Endothelial cell of umbilical vein (primary cell): ENCODE results near the gene CPXM2. TPM values are rescaled to one million over a fixed set of nuclear protein-coding genes. Genes with fewer than 3 reads are reported as not detected.

Experiments
- BruUV-seq: library from RNA; stranded (reverse); fragments of 400-500 nt; replicated peaks from 2 replicates; lab custom pipeline; 2021; lab: Mats Ljungman, UMichigan
- CTCF ChIA-PET: fragments of 300-600, 350-600 bp; sonication (Branson Sonifier 250); formaldehyde crosslinking; loops from one replicate; lab custom pipeline; 2021; ENCODE audit warnings: antibody characterized with exemption, inconsistent platforms; lab: Charles Lee
- POLR2A ChIA-PET: fragments of 300-600, 350-600 bp; sonication (Branson Sonifier 250); formaldehyde crosslinking; loops from one replicate; lab custom pipeline; 2021; ENCODE audit warnings: antibody characterized with exemption, inconsistent platforms; lab: Charles Lee
- DNase-seq: peaks from one replicate; pipeline ENCODE4 v3.0.0-alpha.2; 2011; ENCODE audit warnings: low read depth, low spot score
- FAIRE-seq: peaks from 2 replicates; lab custom pipeline; 2011; peaks lifted over from hg19 to GRCh38; lab: Jason Lieb, UNC
- H2AFZ ChIP-seq: 2 replicates; pipeline ENCODE4 v1.6.0; 2012; ENCODE audit warnings: low read depth, low read length, control low read depth, inconsistent platforms
- H3K27ac ChIP-seq: 2 replicates; pipeline ENCODE4 v1.5.1; 2011; ENCODE audit warnings: low read depth, mild to moderate bottlenecking, control low read depth, low read length, moderate library complexity; ENCODE audit not compliant: insufficient read depth
- H3K27me3 ChIP-seq, 2 experiments: 2 replicates each; pipeline versions ENCODE4 v1.6.0 to v1.6.1; 2011; ENCODE audit warnings: low read length in 2 of 2, mixed read lengths in 1 of 2; ENCODE audit not compliant: control insufficient read depth in 2 of 2, insufficient read depth in 2 of 2
- H3K36me3 ChIP-seq, 2 experiments: 2 replicates in 1 of 2; 3 replicates in 1 of 2; pipeline ENCODE4 v1.5.1; 2011; ENCODE audit warnings: low read length in 2 of 2, mild to moderate bottlenecking in 1 of 2, moderate library complexity in 1 of 2; ENCODE audit not compliant: control insufficient read depth in 2 of 2, insufficient read depth in 2 of 2; ENCODE audit errors: extremely low read depth in 1 of 2
- H3K4me1 ChIP-seq: 3 replicates; pipeline ENCODE4 v1.5.1; 2011; ENCODE audit warnings: mild to moderate bottlenecking, low read length; ENCODE audit not compliant: control insufficient read depth, insufficient read depth; ENCODE audit errors: extremely low read depth
- H3K4me2 ChIP-seq: 2 replicates; pipeline ENCODE4 v1.6.1; 2011; ENCODE audit warnings: low read length, control low read depth, mixed read lengths; ENCODE audit not compliant: insufficient read depth
- H3K4me3 ChIP-seq, 3 experiments: fragments of 200-600 bp in 1 of 3; sonication (generic), shearing (Covaris generic) in 1 of 3; replicated peaks in 1 of 3; 2 replicates each; pipeline ENCODE4 v1.5.1; 2011 to 2016; ENCODE audit warnings: control low read depth in 3 of 3, low read length in 3 of 3, mild to moderate bottlenecking in 2 of 3, inconsistent platforms in 1 of 3, low read depth in 1 of 3, moderate library complexity in 1 of 3; ENCODE audit not compliant: insufficient read depth in 1 of 3
- H3K79me2 ChIP-seq: 2 replicates; pipeline ENCODE4 v1.6.0; 2012; ENCODE audit warnings: low read length, inconsistent platforms; ENCODE audit not compliant: control insufficient read depth, insufficient read depth
- H3K9ac ChIP-seq: replicated peaks from 2 replicates; pipeline ENCODE3; 2011; ENCODE audit warnings: low read length, control low read depth; ENCODE audit not compliant: insufficient read depth; ENCODE audit errors: extremely low read depth
- H3K9me1 ChIP-seq: replicated peaks from 3 replicates; pipeline ENCODE4 v1.6.0; 2011; ENCODE audit warnings: mild to moderate bottlenecking, low read length; ENCODE audit not compliant: control insufficient read depth, insufficient read depth; ENCODE audit errors: extremely low read depth
- H3K9me3 ChIP-seq: replicated peaks from 2 replicates; pipeline ENCODE4 v1.5.1; 2012; ENCODE audit warnings: low read length, inconsistent platforms; ENCODE audit not compliant: control insufficient read depth, insufficient read depth
- H4K20me1 ChIP-seq: replicated peaks from 2 replicates; pipeline ENCODE3; 2011; ENCODE audit warnings: mild to moderate bottlenecking, low read length; ENCODE audit not compliant: control insufficient read depth, insufficient read depth; ENCODE audit errors: extremely low read depth
- CTCF ChIP-seq, 2 donors: IDR thresholded peaks; 1 replicate in 1 of 2; 2 replicates in 1 of 2; pipeline ENCODE4 v1.5.1; 2011; ENCODE audit warnings: low read length in 2 of 2, mild to moderate bottlenecking in 2 of 2, moderate library complexity in 2 of 2, control low read depth in 1 of 2, inconsistent platforms in 1 of 2, low read depth in 1 of 2; ENCODE audit not compliant: insufficient read depth in 1 of 2; ENCODE audit errors: extremely low read depth in 1 of 2
- EZH2 ChIP-seq: IDR thresholded peaks from 2 replicates; pipeline ENCODE4 v1.6.1; 2012; ENCODE audit warnings: borderline replicate concordance, low read depth, mild to moderate bottlenecking, moderate library complexity, low read length, inconsistent platforms; ENCODE audit not compliant: severe bottlenecking
- FOS ChIP-seq: IDR thresholded peaks from 2 replicates; pipeline ENCODE4 v1.6.1; 2011; ENCODE audit warnings: mild to moderate bottlenecking, low read length, moderate library complexity, borderline replicate concordance; ENCODE audit not compliant: insufficient read depth
- GATA2 ChIP-seq: IDR thresholded peaks from 2 replicates; pipeline ENCODE4 v1.7.0; 2011; ENCODE audit warnings: low read depth, mild to moderate bottlenecking, moderate library complexity, mixed read lengths, low read length; ENCODE audit not compliant: insufficient read length, insufficient read depth
- JUN ChIP-seq: IDR thresholded peaks from 2 replicates; pipeline ENCODE4 v1.6.1; 2011; ENCODE audit warnings: borderline replicate concordance, low read depth; ENCODE audit not compliant: insufficient read length, insufficient read depth
- MAX ChIP-seq: IDR thresholded peaks from 2 replicates; pipeline ENCODE4 v1.6.1; 2011; ENCODE audit not compliant: insufficient read depth, insufficient read length
- MYC ChIP-seq: IDR thresholded peaks from one replicate; pipeline ENCODE4 v1.6.1; 2011; ENCODE audit warnings: mild to moderate bottlenecking, low read depth, low read length
- POLR2A ChIP-seq: IDR thresholded peaks from 2 replicates; pipeline ENCODE4 v1.6.1; 2012; ENCODE audit warnings: low read depth, mild to moderate bottlenecking, control low read depth, low read length
- POLR2AphosphoS5 ChIP-seq: IDR thresholded peaks from 2 replicates; pipeline ENCODE4 v1.6.1; 2012; ENCODE audit warnings: low read depth, mild to moderate bottlenecking, control low read depth, low read length, moderate library complexity; ENCODE audit not compliant: insufficient read depth
- dilution Hi-C: fragments of 300-500 bp; cut with MboI; formaldehyde crosslinking; loops from one replicate; pipeline ENCODE4 v1.15.0; 2019; ENCODE audit warnings: low sequenced_read_pairs; ENCODE audit not compliant: extremely low pct_ligation_motif_present
- intact Hi-C: fragments of 100-400 bp; cut with micrococcal nuclease; formaldehyde crosslinking; loops from one replicate; pipeline ENCODE4 v1.10.0; 2022
- polyA plus RNA-seq, 4 experiments: library from polyadenylated mRNA; depleted of rRNA in 3 of 4; stranded (reverse) in 3 of 4; unstranded in 1 of 4; fragments of >200 nt; gene quantifications; 2 replicates each; pipeline versions ENCODE4 v1.2.1 to v1.2.3, GENCODE V29; 2011 to 2012; ENCODE audit warnings: missing spikeins in 1 of 4
- total RNA-seq: library from RNA; stranded (reverse); gene quantifications from 2 replicates; pipeline ENCODE4 v1.2.3, GENCODE V29; 2021

CPXM2 gene
- total and polyA plus RNA-seq, 2 donors (not counting 3 experiments of a cell fraction or from before 2014, with no cell fraction given), result 1.8 to 2.7 TPM

GRCh38 chr10:123936426-123936825, 44.8 kb upstream of the CPXM2 start:
- dilution Hi-C loops, result no loop called here
- Histone ChIP-seq H3K27me3 (no peaks in the 10 kb centered on the region), H2AFZ (no peak overlapping the region), H3K27ac (no peak overlapping the region), H3K9me1 (no peaks in the 10 kb centered on the region), H3K79me2 (no peaks in the 10 kb centered on the region), H4K20me1 (no peaks in the 10 kb centered on the region), H3K4me2 (no peak overlapping the region), H3K4me3 (no peak overlapping the region), H3K9ac (no peak overlapping the region), H3K9me3 (no peaks in the 10 kb centered on the region), H3K36me3 (no peaks in the 10 kb centered on the region), H3K4me1 (no peaks in the 10 kb centered on the region)
- DNase-seq (no peak), FAIRE-seq (no peak)
- intact Hi-C loops, result no loop called here
- TF ChIP-seq GATA2 (no peak), FOS (no peak), MYC (no peak), JUN (no peak), MAX (no peak)
- BruUV-seq, result no TSS peak
- ChIA-PET CTCF (no interaction called here), POLR2A (no interaction called here)

- H3K27me3 ChIP-seq, result no peaks in the 10 kb centered on the region
- CTCF ChIA-PET, result no interaction called here
- no peaks in the 10 kb centered on the region for H3K4me1 ChIP-seq
- no peak overlapping the region for H3K4me2 ChIP-seq
- H3K27ac ChIP-seq, result no peak overlapping the region
- FAIRE-seq (no peak), DNase-seq (no peak)
- intact Hi-C loops (no loop called here), dilution Hi-C loops (no loop called here)
- POLR2A ChIA-PET, result no interaction called here
- H3K9ac ChIP-seq, result no peak overlapping the region
- H3K4me3 ChIP-seq, result no peak overlapping the region
- H4K20me1 ChIP-seq, result no peaks in the 10 kb centered on the region
- no peak overlapping the region for H2AFZ ChIP-seq
- H3K79me2 ChIP-seq, result no peaks in the 10 kb centered on the region
- TF ChIP-seq MYC (no peak), POLR2A (no peak), MAX (no peak), POLR2AphosphoS5 (no peak), CTCF (IDR thresholded peaks at IDR 0.05; ENCODE audit: extremely low read depth in 1 of 2, insufficient read depth in 1 of 2, low read depth in 1 of 2, low read length in 2 of 2) (no peak), EZH2 (no peak), GATA2 (no peak), JUN (no peak)
- no peaks in the 10 kb centered on the region for H3K9me1 ChIP-seq
- no peaks in the 10 kb centered on the region for H3K36me3 ChIP-seq
- no TSS peak for BruUV-seq
- no peaks in the 10 kb centered on the region for H3K9me3 ChIP-seq
Measured at GRCh38 chr10:123935680-123936079, 44.1 kb upstream of the CPXM2 start.
